Naive thymus-derived CD4-positive, alpha-beta T cell (primary cell): ENCODE measurements around the gene EXPH5. TPM values are rescaled to one million over a fixed set of nuclear protein-coding genes. Genes with fewer than 3 reads are reported as not detected.

Experiments used
- ATAC-seq: fragments of 150-1000 bp; cut with Tn5 transposase; 2 replicates; pipeline ENCODE4 v1.10.0; 2021; ENCODE audit warnings: mild to moderate bottlenecking, moderate library complexity
- CTCF ChIA-PET: fragments of 350-600 bp; sonication (Branson Sonifier 250); formaldehyde crosslinking; loops from one replicate; lab custom pipeline; 2021; ENCODE audit warnings: antibody characterized with exemption; lab: Charles Lee
- POLR2A ChIA-PET: fragments of 350-600 bp; sonication (Branson Sonifier 250); formaldehyde crosslinking; loops from one replicate; lab custom pipeline; 2021; ENCODE audit warnings: antibody characterized with exemption, inconsistent platforms; lab: Charles Lee
- DNase-seq, 9 donors: peaks; one replicate each; pipeline versions ENCODE4 v3.0.0 to v3.0.0-alpha.2; 2020 to 2022; ENCODE audit warnings: mixed read lengths in 1 of 9
- H3K27ac ChIP-seq: one replicate; pipeline ENCODE4 v1.7.0; 2013; ENCODE audit warnings: mild to moderate bottlenecking, low read depth, low read length, moderate library complexity
- H3K27me3 ChIP-seq, 2 donors: one replicate each; pipeline ENCODE4 v1.7.0; 2013; ENCODE audit warnings: low read length in 2 of 2, mild to moderate bottlenecking in 2 of 2, moderate library complexity in 2 of 2; ENCODE audit not compliant: control insufficient read depth in 2 of 2, insufficient read depth in 2 of 2
- H3K36me3 ChIP-seq, 3 experiments: 1 replicate in 2 of 3; 2 replicates in 1 of 3; pipeline ENCODE4 v1.7.0; 2013; ENCODE audit warnings: low read length in 3 of 3, mild to moderate bottlenecking in 3 of 3, moderate library complexity in 1 of 3; ENCODE audit not compliant: insufficient read depth in 3 of 3, control insufficient read depth in 2 of 3
- H3K4me1 ChIP-seq, 2 donors: one replicate each; pipeline ENCODE4 v1.7.0; 2013; ENCODE audit warnings: low read length in 2 of 2, mild to moderate bottlenecking in 2 of 2, moderate library complexity in 1 of 2; ENCODE audit not compliant: control insufficient read depth in 2 of 2, insufficient read depth in 2 of 2
- H3K4me3 ChIP-seq: 2 replicates; pipeline ENCODE4 v1.7.0; 2013; ENCODE audit warnings: mild to moderate bottlenecking, low read length
- H3K9me3 ChIP-seq, 3 experiments: 1 replicate in 2 of 3; 2 replicates in 1 of 3; pipeline ENCODE4 v1.7.0; 2013; ENCODE audit warnings: low read length in 3 of 3; ENCODE audit not compliant: control insufficient read depth in 2 of 3
- H3K27ac Mint-ChIP-seq, 9 donors: one replicate each; pipeline ENCODE4 v1.8.0; 2020 to 2022; ENCODE audit warnings: mixed read lengths in 9 of 9, mild to moderate bottlenecking in 8 of 9, moderate library complexity in 5 of 9, inconsistent platforms in 2 of 9
- H3K27me3 Mint-ChIP-seq, 5 donors: one replicate each; pipeline ENCODE4 v1.8.0; 2021 to 2022; ENCODE audit warnings: mixed read lengths in 5 of 5, mild to moderate bottlenecking in 1 of 5
- H3K36me3 Mint-ChIP-seq, 5 donors: one replicate each; pipeline ENCODE4 v1.8.0; 2020 to 2022; ENCODE audit warnings: mixed read lengths in 5 of 5, mild to moderate bottlenecking in 3 of 5, inconsistent platforms in 1 of 5
- H3K4me1 Mint-ChIP-seq, 7 donors: one replicate each; pipeline ENCODE4 v1.8.0; 2020 to 2022; ENCODE audit warnings: mixed read lengths in 7 of 7, mild to moderate bottlenecking in 3 of 7, inconsistent platforms in 1 of 7
- H3K4me3 Mint-ChIP-seq, 10 donors: one replicate each; pipeline ENCODE4 v1.8.0; 2020 to 2022; ENCODE audit warnings: mild to moderate bottlenecking in 10 of 10, mixed read lengths in 10 of 10, moderate library complexity in 6 of 10, inconsistent platforms in 2 of 10
- H3K9me3 Mint-ChIP-seq, 11 donors: one replicate each; pipeline ENCODE4 v1.8.0; 2020 to 2022; ENCODE audit warnings: mixed read lengths in 11 of 11, mild to moderate bottlenecking in 4 of 11, inconsistent platforms in 1 of 11, moderate library complexity in 1 of 11
- intact Hi-C, 2 donors: fragments of 100-400 bp; cut with micrococcal nuclease; formaldehyde crosslinking; loops; one replicate each; pipeline ENCODE4 v1.15.1; 2023
- polyA plus RNA-seq, 2 donors: library from polyadenylated mRNA; unstranded; fragments of 300-500 nt; fragmentation: Illumina TruSeq; gene quantifications; one replicate each; pipeline ENCODE4 v1.2.3, GENCODE V29; 2021
- total RNA-seq, 6 experiments: library from RNA in 5 of 6; stranded (reverse) in 5 of 6; gene quantifications; 1 replicate in 5 of 6; 2 replicates in 1 of 6; pipeline ENCODE4 v1.2.3 and lab custom pipeline; 2021 to 2026

Gene EXPH5
- total and polyA plus RNA-seq, 7 experiments from 2014 or later, result 0.90 to 8.3 (median 3.2) TPM

DNA sequence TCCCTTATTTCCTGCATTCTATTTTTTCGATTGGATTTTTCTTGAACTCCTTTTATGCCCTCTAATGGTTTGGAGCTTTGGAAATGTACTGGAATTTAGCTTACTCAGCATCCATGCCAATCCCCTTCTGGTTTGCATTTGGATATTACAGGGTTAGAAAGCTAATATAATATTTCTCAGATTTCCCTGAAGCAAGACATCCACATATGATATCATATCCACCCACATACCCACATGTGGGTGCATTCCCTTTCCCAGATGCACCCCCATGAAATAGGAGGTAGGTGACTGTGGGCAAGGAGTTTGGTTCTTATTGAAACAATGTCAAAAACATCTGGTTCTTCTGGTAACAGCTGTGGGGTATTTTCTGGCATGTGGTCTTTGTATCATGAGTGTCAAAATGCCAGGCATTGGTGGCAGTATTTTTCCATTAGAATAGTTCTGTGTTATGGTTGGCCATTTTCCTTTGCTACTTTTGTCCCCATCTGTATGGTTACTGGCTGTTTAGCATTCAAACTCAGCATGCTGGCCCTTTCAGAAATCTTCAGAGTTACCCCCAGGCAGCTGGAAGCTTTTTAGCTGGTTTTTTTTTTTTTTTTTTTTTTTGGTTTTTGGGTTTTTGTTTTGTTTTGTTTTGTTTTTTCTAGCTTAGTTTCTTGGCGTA is 38.6 kb upstream of the EXPH5 start:
- Histone ChIP-seq H3K27me3 (peaks cover 0 to 5% of the 10 kb centered on the region in 2 donors), H3K27ac (no peak overlapping the region), H3K9me3 (no peaks in the 10 kb centered on the region), H3K4me1 (no peaks in the 10 kb centered on the region), H3K4me3 (no peak overlapping the region), H3K36me3 (no peaks in the 10 kb centered on the region)
- Mint-ChIP-seq H3K4me3 (no peak overlapping the region), H3K27me3 (peaks cover 0 to 29% (median 15%) of the 10 kb centered on the region in 5 donors), H3K27ac (no peak overlapping the region), H3K9me3 (peaks cover 0 to 5% (median 0%) of the 10 kb centered on the region in 11 donors), H3K36me3 (no peaks in the 10 kb centered on the region), H3K4me1 (peaks cover 0 to 6% (median 0%) of the 10 kb centered on the region in 7 donors)
- POLR2A ChIA-PET, result no interaction called here
- DNase-seq (no peak), ATAC-seq (no peak)
- CTCF ChIA-PET, result interaction anchor here (0.9 kb wide), 1 partner anchor 24 kb away, joined by 3 read pairs; no protein-coding TSS in a partner anchor
- intact Hi-C loops, result no loop called here

DNA sequence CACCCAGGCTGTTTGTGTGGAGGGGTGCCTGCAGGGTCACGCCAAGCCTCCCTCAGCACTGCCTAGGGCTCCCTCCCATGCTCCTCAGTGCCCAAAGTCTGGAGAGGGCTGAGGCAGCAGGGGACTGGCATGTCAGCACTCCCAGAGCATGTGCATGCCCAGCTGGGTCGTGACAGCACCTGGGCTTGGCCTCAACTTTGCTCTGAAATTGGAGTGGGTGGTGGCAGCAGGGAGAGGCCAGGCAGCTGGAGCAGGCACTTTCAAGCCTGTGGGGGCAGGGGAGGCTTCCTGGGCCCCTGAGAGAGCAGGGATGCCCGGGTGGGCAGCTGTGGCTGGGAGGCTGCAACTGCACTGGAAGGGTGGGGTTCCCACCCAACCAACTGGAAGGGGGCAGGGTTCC is 35.7 kb upstream of the EXPH5 start:
- peaks cover 0 to 19% (median 6%) of the 10 kb centered on the region in 5 donors for H3K27me3 Mint-ChIP-seq
- DNase-seq, result no peak
- H3K9me3 Mint-ChIP-seq, result peaks cover 0 to 5% (median 0%) of the 10 kb centered on the region in 11 donors
- Histone ChIP-seq H3K9me3 (no peaks in the 10 kb centered on the region), H3K27ac (no peak overlapping the region), H3K36me3 (no peaks in the 10 kb centered on the region), H3K27me3 (peaks cover 0 to 3% of the 10 kb centered on the region in 2 donors), H3K4me1 (no peaks in the 10 kb centered on the region), H3K4me3 (no peak overlapping the region)
- ChIA-PET POLR2A (no interaction called here), CTCF (no interaction called here)
- intact Hi-C loops, result no loop called here
- no peak overlapping the region for H3K27ac Mint-ChIP-seq
- H3K36me3 Mint-ChIP-seq, result no peaks in the 10 kb centered on the region
- no peak for ATAC-seq
- H3K4me3 Mint-ChIP-seq, result no peak overlapping the region
- peaks cover 0 to 7% (median 6%) of the 10 kb centered on the region in 7 donors for H3K4me1 Mint-ChIP-seq

DNA sequence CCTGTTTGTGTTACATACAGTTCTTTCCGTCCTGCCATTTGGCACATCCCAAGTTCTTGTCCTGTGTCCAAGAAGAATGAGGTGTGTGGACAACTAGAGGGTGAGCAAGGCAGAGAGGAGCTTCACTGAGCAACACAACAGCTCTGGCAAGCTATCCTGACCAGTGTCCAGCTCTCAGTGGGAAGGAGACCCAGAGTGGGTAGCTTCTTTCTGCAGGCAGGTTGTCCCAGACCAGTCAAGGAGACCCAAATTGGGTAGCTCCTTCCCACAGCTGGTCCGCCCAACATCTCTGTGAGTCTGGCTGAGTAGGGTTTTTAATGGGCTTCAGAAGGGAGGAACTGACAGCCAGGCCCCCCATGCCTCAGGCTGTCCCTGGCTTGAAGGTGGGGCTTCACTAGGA is 35.2 kb upstream of the EXPH5 start:
- no peak for DNase-seq
- H3K36me3 ChIP-seq, result no peaks in the 10 kb centered on the region
- Mint-ChIP-seq H3K4me3 (no peak overlapping the region), H3K27me3 (peaks cover 0 to 18% (median 6%) of the 10 kb centered on the region in 5 donors), H3K36me3 (no peaks in the 10 kb centered on the region), H3K4me1 (peaks cover 0 to 9% (median 7%) of the 10 kb centered on the region in 7 donors), H3K9me3 (peaks cover 0 to 5% (median 0%) of the 10 kb centered on the region in 11 donors), H3K27ac (no peak overlapping the region)
- no peaks in the 10 kb centered on the region for H3K9me3 ChIP-seq
- no peak overlapping the region for H3K4me3 ChIP-seq
- ATAC-seq, result no peak
- H3K27ac ChIP-seq, result no peak overlapping the region
- ChIA-PET CTCF (no interaction called here), POLR2A (no interaction called here)
- peaks cover 0 to 2% of the 10 kb centered on the region in 2 donors for H3K27me3 ChIP-seq
- no peaks in the 10 kb centered on the region for H3K4me1 ChIP-seq
- intact Hi-C loops, result no loop called here

DNA sequence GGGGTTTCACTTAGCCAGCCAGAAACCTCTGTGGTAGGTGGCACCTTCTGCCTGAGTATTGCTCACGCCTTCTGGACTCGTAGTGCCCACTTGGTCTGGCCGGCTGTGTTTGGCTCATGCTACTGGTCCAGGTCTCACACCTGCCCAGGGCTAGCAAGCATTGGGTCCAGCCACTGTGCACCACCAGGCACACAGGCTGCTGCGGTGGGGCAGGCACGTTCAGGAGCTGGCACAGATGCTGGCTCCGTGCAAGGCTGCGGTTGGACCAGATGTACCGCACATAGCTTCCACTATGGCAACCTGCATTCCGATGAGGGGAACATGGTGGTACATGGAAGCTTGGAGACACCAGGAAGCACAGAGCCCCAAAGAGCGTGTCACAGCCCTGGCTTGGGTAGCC is 34.8 kb upstream of the EXPH5 start:
- no peak overlapping the region for H3K4me3 Mint-ChIP-seq
- no peaks in the 10 kb centered on the region for H3K36me3 ChIP-seq
- H3K27me3 Mint-ChIP-seq, result peaks cover 0 to 18% (median 6%) of the 10 kb centered on the region in 5 donors
- ATAC-seq, result no peak
- H3K27me3 ChIP-seq, result peaks cover 0 to 2% of the 10 kb centered on the region in 2 donors
- H3K4me3 ChIP-seq, result no peak overlapping the region
- ChIA-PET CTCF (no interaction called here), POLR2A (no interaction called here)
- no peak for DNase-seq
- intact Hi-C loops, result no loop called here
- peaks cover 0 to 9% (median 7%) of the 10 kb centered on the region in 7 donors for H3K4me1 Mint-ChIP-seq
- H3K9me3 ChIP-seq, result no peaks in the 10 kb centered on the region
- no peaks in the 10 kb centered on the region for H3K36me3 Mint-ChIP-seq
- H3K9me3 Mint-ChIP-seq, result peaks cover 0 to 5% (median 0%) of the 10 kb centered on the region in 11 donors
- no peak overlapping the region for H3K27ac ChIP-seq
- H3K27ac Mint-ChIP-seq, result no peak overlapping the region
- H3K4me1 ChIP-seq, result no peaks in the 10 kb centered on the region

DNA sequence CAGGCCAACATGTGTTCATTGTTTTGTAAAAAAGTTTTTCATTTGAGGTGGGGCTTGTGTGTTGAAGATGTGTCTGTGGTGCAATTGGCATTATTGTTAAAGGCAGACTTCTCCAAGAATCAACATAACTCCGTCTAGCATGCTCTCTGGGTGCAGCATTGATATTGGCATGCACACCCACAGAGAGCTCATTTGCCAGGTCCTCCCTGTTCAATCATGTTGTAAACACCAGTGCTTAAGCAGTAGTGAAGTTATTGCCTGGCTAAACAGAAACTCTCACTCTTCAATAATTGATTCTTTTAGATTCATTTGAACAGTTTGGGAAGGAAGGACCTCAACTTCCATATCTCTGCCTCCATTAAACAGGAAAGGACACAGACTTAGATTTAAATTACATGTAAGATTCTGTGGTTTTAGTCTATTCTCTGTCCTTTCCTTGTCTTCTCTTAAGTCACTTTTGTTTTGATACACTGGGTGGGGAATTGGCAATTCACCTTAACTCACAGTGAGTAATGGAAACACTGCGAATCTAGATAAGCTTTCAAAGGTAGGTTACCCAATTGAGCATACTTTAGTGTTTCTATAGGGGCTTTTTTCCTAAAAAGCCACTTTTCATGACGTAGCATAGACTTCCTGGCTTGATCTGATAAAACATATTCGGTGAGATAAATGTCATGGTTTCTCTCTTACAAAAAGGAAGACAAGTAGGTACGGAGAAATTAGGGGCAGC is 30.8 kb upstream of the EXPH5 start:
- no peak overlapping the region for H3K4me3 ChIP-seq
- Mint-ChIP-seq H3K9me3 (peaks cover 0 to 5% (median 0%) of the 10 kb centered on the region in 11 donors), H3K4me3 (no peak overlapping the region), H3K4me1 (peaks cover 0 to 12% (median 6%) of the 10 kb centered on the region in 7 donors), H3K27me3 (peaks cover 5 to 15% (median 6%) of the 10 kb centered on the region in 5 donors), H3K27ac (peak overlapping the region in 3 of 9 donors; percentile 18 to 34 (median 26)), H3K36me3 (no peaks in the 10 kb centered on the region)
- DNase-seq (peak in 1 of 9 donors; percentile 12), ATAC-seq (no peak)
- CTCF ChIA-PET, result no interaction called here
- no peaks in the 10 kb centered on the region for H3K36me3 ChIP-seq
- H3K4me1 ChIP-seq, result no peaks in the 10 kb centered on the region
- POLR2A ChIA-PET, result no interaction called here
- H3K27me3 ChIP-seq, result peaks cover 0 to 4% of the 10 kb centered on the region in 2 donors
- intact Hi-C loops, result no loop called here
- no peaks in the 10 kb centered on the region for H3K9me3 ChIP-seq
- no peak overlapping the region for H3K27ac ChIP-seq

DNA sequence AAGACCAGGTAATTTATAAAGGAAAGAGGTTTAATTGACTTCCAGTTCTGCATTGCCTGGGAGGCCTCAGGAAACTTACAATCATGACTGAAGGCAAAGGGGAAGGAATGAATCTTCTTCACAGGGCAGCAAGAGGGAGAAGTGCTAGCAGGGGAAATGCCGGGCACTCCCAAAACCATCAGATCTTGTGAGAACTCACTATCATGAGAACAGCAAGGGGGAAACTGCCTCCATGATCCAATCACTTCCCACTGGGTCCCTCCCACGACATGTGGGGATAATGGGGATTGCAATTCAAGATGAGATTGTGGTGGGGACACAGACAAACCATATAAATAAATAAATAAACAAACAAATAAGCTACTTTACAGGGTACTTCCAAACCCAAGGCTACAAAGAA is 28.8 kb upstream of the EXPH5 start:
- Histone ChIP-seq H3K27me3 (peaks cover 0 to 4% of the 10 kb centered on the region in 2 donors), H3K27ac (no peak overlapping the region), H3K36me3 (no peaks in the 10 kb centered on the region), H3K4me3 (no peak overlapping the region), H3K4me1 (no peaks in the 10 kb centered on the region), H3K9me3 (no peaks in the 10 kb centered on the region)
- DNase-seq (no peak), ATAC-seq (no peak)
- Mint-ChIP-seq H3K27me3 (peaks cover under 1 to 23% (median 9%) of the 10 kb centered on the region in 5 donors), H3K9me3 (peaks cover 0 to 2% (median 0%) of the 10 kb centered on the region in 11 donors), H3K27ac (no peak overlapping the region), H3K4me3 (no peak overlapping the region), H3K36me3 (no peaks in the 10 kb centered on the region), H3K4me1 (peaks cover 0 to 12% (median 6%) of the 10 kb centered on the region in 7 donors)
- ChIA-PET CTCF (no interaction called here), POLR2A (no interaction called here)
- intact Hi-C loops, result no loop called here
